Ishikawa (cell line): ENCODE measurements around the gene NCEH1.

Source experiments
- CEBPB ChIP-seq: IDR thresholded peaks from 2 replicates; pipeline ENCODE4 v1.6.1; 2012
- CREB1 ChIP-seq: IDR thresholded peaks from 2 replicates; pipeline ENCODE4 v1.6.1; 2012; ENCODE audit warnings: low read depth
- EP300 ChIP-seq: IDR thresholded peaks from 2 replicates; pipeline ENCODE4 v1.6.1; 2012; ENCODE audit warnings: borderline replicate concordance
- MAX ChIP-seq: IDR thresholded peaks from 2 replicates; pipeline ENCODE4 v1.6.1; 2012
- RAD21 ChIP-seq: IDR thresholded peaks from 2 replicates; pipeline ENCODE4 v1.6.1; 2012; ENCODE audit warnings: low read depth
- REST ChIP-seq: IDR thresholded peaks from 2 replicates; pipeline ENCODE4 v1.6.1; 2012; ENCODE audit warnings: low read depth, mild to moderate bottlenecking
- TAF1 ChIP-seq: IDR thresholded peaks from 2 replicates; pipeline ENCODE4 v1.6.1; 2012; ENCODE audit warnings: low read depth, mild to moderate bottlenecking
- TCF12 ChIP-seq: IDR thresholded peaks from 2 replicates; pipeline ENCODE4 v1.6.1; 2012; ENCODE audit warnings: low read depth

- TF ChIP-seq EP300 (no peak; the same call in 1 of the 2 replicates), TCF12 (peak; percentile 36; the same call in 1 of the 2 replicates), CREB1 (no peak), CEBPB (no peak), MAX (peak; percentile 70), RAD21 (peak; percentile 71), REST (no peak), TAF1 (no peak)
Observed at GRCh38 chr3:172666181-172666872, 44.5 kb downstream of the NCEH1 start.
